Rectal smooth muscle tissue (tissue), 1 donor: ENCODE results near the gene ANKRD28.
"Not testable (repeated sequence)": the region's sequence is repeated elsewhere in the genome, so short reads cannot be mapped to it uniquely, and the experiment has no call there.

Experiments used
- H3K27ac ChIP-seq: one replicate; pipeline ENCODE4 v1.7.0; 2013; ENCODE audit warnings: low read depth, low read length, inconsistent platforms
- H3K27me3 ChIP-seq: one replicate; pipeline ENCODE4 v1.7.0; 2013; ENCODE audit warnings: low read length; ENCODE audit not compliant: control insufficient read depth, insufficient read depth
- H3K36me3 ChIP-seq: one replicate; pipeline ENCODE4 v1.7.0; 2013; ENCODE audit warnings: low read length; ENCODE audit not compliant: control insufficient read depth, insufficient read depth
- H3K4me1 ChIP-seq: one replicate; pipeline ENCODE4 v1.7.0; 2013; ENCODE audit warnings: low read length; ENCODE audit not compliant: control insufficient read depth, insufficient read depth
- H3K4me3 ChIP-seq: one replicate; pipeline ENCODE4 v1.7.0; 2013; ENCODE audit warnings: low read length
- H3K9ac ChIP-seq: one replicate; pipeline ENCODE4 v1.7.0; 2013; ENCODE audit warnings: low read length

The ANKRD28 gene

GRCh38 chr3:15633766-15634598, 163.8 kb downstream of the ANKRD28 start:
- H3K27me3 ChIP-seq, result no peaks in the 10 kb centered on the region
- H3K4me1 ChIP-seq, result peaks cover 48% of the 10 kb centered on the region
- H3K4me3 ChIP-seq, result no peak overlapping the region
- no peaks in the 10 kb centered on the region for H3K36me3 ChIP-seq
- H3K27ac ChIP-seq, result peak overlapping the region; percentile 93
- peak overlapping the region; percentile 4 for H3K9ac ChIP-seq

DNA sequence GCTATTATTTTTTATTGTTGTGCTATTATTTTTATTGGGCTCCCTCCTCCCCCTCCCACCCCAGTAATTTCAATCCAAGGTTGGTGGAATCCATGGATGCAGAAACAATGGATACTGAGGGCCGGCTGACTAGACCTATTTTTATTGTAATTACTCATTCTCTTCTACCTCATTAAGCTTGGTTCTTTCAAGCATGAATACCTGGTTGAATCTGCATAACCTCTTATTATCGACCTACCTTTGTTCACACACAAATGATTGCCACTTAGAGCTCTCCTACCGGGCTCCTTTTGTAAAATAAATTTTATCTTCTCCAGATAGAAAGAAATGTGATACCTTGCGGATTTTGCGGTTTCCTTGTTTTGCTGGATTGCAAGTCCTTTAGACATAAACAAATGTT, 164.6 kb downstream of the ANKRD28 start:
- Histone ChIP-seq H3K9ac (no peak overlapping the region), H3K4me1 (peaks cover 43% of the 10 kb centered on the region), H3K27ac (peak overlapping the region; percentile 93), H3K4me3 (no peak overlapping the region), H3K36me3 (no peaks in the 10 kb centered on the region), H3K27me3 (no peaks in the 10 kb centered on the region)

DNA sequence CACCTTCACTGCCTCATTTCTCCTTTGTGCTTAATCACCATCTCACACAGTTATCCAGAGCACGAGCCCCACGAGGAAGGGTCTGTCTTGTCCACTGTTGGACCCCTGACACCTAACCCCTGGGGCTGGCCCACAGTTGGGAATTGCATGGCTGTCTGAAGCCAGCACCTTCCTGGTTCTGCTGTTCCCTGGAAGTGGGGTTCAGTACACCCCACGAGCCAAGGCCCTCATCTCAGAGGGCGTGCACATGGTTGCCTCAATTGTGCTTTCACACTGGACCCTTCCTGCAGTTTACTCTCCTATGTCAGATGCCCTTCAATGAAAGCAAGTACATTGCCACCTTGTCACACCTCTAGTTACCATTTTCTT, 165.6 kb downstream of the ANKRD28 start:
- Histone ChIP-seq H3K4me3 (no peak overlapping the region), H3K4me1 (peaks cover 35% of the 10 kb centered on the region), H3K27ac (no peak overlapping the region), H3K36me3 (no peaks in the 10 kb centered on the region), H3K9ac (no peak overlapping the region), H3K27me3 (no peaks in the 10 kb centered on the region)

DNA sequence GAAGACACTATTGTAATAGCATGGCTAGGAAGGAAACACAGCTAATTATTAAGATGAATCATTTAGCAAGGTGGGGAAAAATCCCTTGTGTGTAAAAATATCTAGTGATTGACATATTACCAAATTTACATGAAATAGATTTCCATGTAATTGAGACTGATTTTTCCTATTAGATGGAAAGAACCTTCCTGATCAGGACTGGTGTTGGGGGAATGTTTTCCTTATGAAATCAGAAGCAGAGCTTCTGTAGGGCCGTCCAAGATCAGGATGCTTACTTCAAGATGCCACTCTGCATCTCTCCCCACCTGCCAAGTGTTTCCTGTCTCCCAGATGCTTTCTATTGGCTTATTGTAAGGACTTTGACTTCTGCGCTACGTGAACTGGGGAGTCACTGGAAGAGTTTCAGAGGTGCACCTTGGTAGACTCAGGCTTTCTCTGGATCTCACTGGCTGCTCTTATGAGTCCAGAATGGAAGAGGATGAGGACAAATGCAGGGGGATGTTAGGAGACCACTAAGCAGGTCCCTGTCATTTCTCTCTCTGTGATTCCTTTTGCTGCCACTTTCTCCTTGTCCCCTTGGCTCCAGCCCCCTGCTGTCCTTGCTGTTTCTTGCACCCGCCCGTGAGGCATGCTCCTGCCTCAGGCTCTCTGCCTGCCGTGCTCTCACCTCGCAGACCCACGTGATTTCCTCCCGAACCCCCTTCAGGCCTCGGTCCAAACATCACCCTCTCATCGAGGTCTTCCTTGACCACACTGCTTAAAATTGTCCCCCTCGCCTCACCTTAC, 166.2 kb downstream of the ANKRD28 start:
- Histone ChIP-seq H3K4me3 (no peak overlapping the region), H3K4me1 (peaks cover 33% of the 10 kb centered on the region), H3K36me3 (no peaks in the 10 kb centered on the region), H3K9ac (no peak overlapping the region), H3K27ac (no peak overlapping the region), H3K27me3 (no peaks in the 10 kb centered on the region)

- H3K4me1 ChIP-seq, result peaks cover 26% of the 10 kb centered on the region
- no peaks in the 10 kb centered on the region for H3K36me3 ChIP-seq
- peak overlapping the region; percentile 6 for H3K27ac ChIP-seq
- peak overlapping the region; percentile 31 for H3K4me3 ChIP-seq
- H3K9ac ChIP-seq, result no peak overlapping the region
- H3K27me3 ChIP-seq, result no peaks in the 10 kb centered on the region
These were observed 167.0 kb downstream of the ANKRD28 start for GRCh38 chr3:15630646-15631350.

GRCh38 chr3:15629860-15630597, 167.8 kb downstream of the ANKRD28 start:
- H3K27me3 ChIP-seq, result no peaks in the 10 kb centered on the region
- H3K27ac ChIP-seq, result peak overlapping the region; percentile 6
- H3K9ac ChIP-seq, result no peak overlapping the region
- H3K4me1 ChIP-seq, result peaks cover 21% of the 10 kb centered on the region
- H3K4me3 ChIP-seq, result peak overlapping the region; percentile 31
- no peaks in the 10 kb centered on the region for H3K36me3 ChIP-seq

- no peaks in the 10 kb centered on the region for H3K36me3 ChIP-seq
These were observed 168.8 kb downstream of the ANKRD28 start for GRCh38 chr3:15628967-15629366.

GRCh38 chr3:15623535-15624440, 174.0 kb downstream of the ANKRD28 start:
- Histone ChIP-seq H3K4me1 (no peaks in the 10 kb centered on the region), H3K9ac (no peak overlapping the region), H3K27ac (no peak overlapping the region), H3K27me3 (no peaks in the 10 kb centered on the region), H3K4me3 (no peak overlapping the region), H3K36me3 (no peaks in the 10 kb centered on the region)

More at GRCh38 chr3:15628967-15629366, 168.8 kb downstream of the ANKRD28 start:
- Histone ChIP-seq H3K4me1 (peaks cover 12% of the 10 kb centered on the region), H3K27me3 (no peaks in the 10 kb centered on the region), H3K9ac (no peak overlapping the region), H3K4me3 (no peak overlapping the region), H3K27ac (no peak overlapping the region)

- not testable (repeated sequence) for H3K27ac ChIP-seq, H3K4me3 ChIP-seq, H3K27me3 ChIP-seq, H3K9ac ChIP-seq, H3K36me3 ChIP-seq, H3K4me1 ChIP-seq
These were observed 177.9 kb downstream of the ANKRD28 start for GRCh38 chr3:15619659-15620464.
